GM12874 (cell line): Measurements from ENCODE around the gene IGSF3.

Source experiments
- CTCF ChIP-seq: IDR thresholded peaks from 2 replicates; pipeline ENCODE4 v1.5.1; 2011; ENCODE audit warnings: low read depth, mild to moderate bottlenecking, control low read depth, low read length, moderate library complexity; ENCODE audit not compliant: insufficient read depth

IGSF3 gene

GRCh38 chr1:116528329-116529083 is 139.0 kb downstream of the IGSF3 start:
- TF ChIP-seq CTCF = no peak

- no peak for TF ChIP-seq CTCF
Observed at GRCh38 chr1:116525440-116525839, 142.1 kb downstream of the IGSF3 start.
